GM19395 (cell line): ENCODE results near the gene ZNF609.

Source experiments
- ATAC-seq: cut with Tn5 transposase; IDR thresholded peaks from one replicate; pipeline ENCODE4 v1.9.1; 2021; ENCODE audit warnings: mild to moderate bottlenecking, moderate library complexity; ENCODE audit not compliant: unreplicated experiment

The ZNF609 gene

DNA sequence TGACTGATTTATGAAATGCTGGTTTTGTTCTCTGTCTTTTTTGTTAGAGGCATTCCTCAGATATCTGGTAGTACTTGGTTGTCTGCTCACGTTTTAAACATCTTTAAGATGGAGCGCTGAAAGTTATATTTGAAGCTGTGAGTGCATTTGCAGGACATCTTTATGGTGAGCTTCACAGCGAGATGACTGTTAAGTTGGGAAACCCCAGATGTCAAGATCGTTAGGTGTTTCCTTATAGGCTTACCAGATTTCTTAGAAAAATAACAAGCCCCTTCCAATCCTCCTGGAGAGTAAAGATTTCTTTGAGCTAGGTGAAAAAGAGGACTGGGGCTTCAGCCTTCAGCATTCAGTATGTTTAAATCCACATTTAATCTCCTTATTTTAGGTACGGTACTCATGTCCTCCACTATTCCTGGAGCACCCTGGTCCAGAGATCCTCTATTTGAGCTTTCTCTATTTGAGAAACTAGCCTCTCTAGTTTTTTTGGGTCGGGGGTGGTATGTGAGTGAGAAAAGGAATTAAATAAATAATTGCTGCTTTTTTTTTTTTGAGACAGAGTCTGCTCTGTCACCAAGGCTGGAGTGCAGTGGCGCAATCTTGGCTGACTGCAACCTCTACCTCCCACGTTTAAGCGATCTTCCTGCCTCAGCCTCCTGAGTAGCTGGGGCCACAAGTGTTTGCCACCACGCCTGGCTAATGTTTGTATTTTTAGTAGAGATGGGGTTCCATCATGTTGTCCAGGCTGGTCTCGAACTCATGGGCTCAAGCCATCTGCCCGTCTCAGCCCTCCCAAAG is 72.3 kb downstream of the ZNF609 start:
- ATAC-seq, result no peak

DNA sequence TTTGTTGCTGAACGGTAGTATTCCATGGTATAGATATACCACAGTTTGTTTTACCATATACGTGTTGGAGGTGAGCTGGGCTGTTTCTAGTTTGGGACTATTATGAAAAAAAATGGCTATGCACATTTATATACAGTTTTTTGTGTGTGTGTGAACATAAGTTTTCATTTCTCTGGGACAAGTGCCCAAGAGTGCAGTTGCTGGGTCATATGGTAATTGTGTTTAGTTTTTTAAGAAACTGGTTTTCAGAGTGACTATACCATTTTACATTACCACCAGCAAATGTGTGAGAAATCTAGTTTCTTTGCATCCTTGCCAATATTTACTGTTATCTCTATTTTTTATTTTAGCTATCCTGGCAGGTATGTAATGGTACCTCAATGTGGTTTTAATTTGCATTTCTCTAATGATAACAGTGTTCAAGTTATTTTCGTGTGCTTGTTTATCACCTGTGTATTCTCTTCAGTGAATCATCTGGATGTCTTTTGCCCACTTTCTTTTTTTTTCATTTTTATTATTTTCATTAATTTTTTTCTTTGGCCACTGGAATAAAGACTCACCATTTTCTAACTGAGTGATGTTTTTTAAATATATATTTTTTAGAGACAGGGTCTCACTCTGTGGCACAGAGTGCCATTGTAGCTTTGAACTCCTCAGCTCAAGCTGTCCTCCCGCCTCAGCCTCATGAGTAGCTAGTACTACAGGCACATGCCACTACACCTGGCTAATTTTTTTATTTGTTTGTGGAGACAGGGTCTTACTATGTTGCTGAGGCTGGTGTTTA is 75.3 kb downstream of the ZNF609 start:
- ATAC-seq, result no peak

- no peak for ATAC-seq
Measured at GRCh38 chr15:64536244-64536836, 76.0 kb downstream of the ZNF609 start.

GRCh38 chr15:64542091-64542490 is 81.7 kb downstream of the ZNF609 start:
- no peak for ATAC-seq

- no peak for ATAC-seq
Measured at GRCh38 chr15:64544450-64544849, 84.1 kb downstream of the ZNF609 start.

DNA sequence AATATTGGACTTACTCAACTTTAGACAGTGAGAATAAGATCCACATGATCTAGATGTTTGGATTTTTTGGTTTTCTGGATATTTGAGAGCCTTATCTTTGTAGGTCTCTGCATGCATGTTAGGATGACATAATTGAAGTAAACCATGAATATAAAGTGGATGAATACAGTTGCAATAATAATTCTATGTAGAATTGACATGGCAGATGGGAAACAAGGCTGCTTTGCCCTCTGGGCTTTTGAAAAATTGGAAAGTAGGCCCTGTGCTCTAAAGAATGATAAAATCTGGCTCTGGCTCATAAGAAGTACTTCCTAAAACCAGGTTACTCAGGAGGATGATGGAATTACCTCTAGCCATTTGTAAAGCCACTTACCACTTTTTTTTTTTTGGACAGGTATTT is 86.9 kb downstream of the ZNF609 start:
- ATAC-seq, result no peak

GRCh38 chr15:64548235-64548634 is 87.9 kb downstream of the ZNF609 start:
- no peak for ATAC-seq

GRCh38 chr15:64549860-64550259 is 89.5 kb downstream of the ZNF609 start:
- ATAC-seq, result no peak

- no peak for ATAC-seq
Measured at GRCh38 chr15:64552281-64552948, 92.0 kb downstream of the ZNF609 start.

- ATAC-seq, result no peak
Measured at GRCh38 chr15:64558460-64559179, 98.2 kb downstream of the ZNF609 start.

GRCh38 chr15:64559243-64559642 is 98.9 kb downstream of the ZNF609 start:
- ATAC-seq, result no peak

GRCh38 chr15:64560501-64560900 is 100.1 kb downstream of the ZNF609 start:
- no peak for ATAC-seq

DNA sequence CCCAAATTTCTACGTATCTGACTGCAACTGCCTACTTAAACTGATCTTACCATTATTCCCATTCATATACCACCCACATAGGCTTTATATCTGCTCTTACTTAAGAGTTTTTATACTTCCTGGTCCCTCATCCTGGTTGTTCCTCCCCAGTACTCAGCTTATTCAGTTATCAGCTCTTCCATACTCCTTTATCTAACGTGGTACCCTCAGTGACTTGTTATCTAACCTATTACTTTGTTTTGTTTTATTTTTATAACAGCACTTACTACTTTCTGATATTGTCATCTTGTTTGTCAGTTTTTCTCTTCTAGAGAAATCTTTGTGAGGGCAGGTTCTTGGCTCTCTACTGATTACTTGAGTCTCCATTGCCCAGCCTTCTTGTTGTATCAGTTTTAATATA is 100.6 kb downstream of the ZNF609 start:
- no peak for ATAC-seq

GRCh38 chr15:64562003-64562640 is 101.7 kb downstream of the ZNF609 start:
- ATAC-seq, result no peak

GRCh38 chr15:64566102-64566501 is 105.7 kb downstream of the ZNF609 start:
- no peak for ATAC-seq

- ATAC-seq, result no peak
Measured at GRCh38 chr15:64566629-64567427, 106.5 kb downstream of the ZNF609 start.

DNA sequence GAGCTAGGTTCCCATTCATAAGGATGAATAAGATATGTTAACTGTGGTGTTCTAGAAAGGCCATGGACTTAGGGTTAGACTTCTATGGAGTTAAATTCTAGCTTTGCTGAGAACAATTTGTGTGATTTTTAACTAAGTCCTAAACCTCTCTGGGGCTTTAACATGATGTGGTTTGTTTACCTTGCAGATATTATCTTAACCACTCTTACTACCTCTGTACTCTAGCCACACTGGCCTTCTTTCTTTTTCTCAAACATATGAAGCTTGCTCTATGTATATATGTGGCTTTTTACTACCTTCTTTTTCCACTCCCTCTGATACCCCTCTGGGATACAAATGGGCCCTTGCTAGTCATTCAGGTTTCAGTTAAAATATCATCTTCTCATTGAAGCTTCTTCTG is 108.4 kb downstream of the ZNF609 start:
- no peak for ATAC-seq

DNA sequence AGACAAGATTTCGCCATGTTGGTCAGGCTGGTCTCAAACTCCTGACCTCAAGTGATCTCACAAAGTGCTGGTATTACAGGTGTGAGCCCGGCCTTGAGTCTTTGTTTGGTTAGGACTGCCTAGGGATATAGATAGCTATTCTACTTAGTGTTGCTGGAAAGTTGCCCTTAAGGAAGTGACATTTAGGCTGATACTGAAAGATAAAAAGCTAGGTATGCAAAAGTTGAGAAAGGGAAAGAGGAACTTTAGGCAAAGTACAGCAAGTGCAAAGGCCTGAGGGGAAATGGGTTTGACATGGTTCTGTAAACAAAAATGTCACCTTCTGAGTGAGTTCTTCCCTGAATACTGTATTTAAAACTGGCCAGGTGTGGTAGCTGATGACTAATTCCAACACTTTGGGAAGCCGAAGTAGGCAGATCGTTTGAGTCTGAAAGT is 111.5 kb downstream of the ZNF609 start:
- peak; percentile 66 for ATAC-seq

DNA sequence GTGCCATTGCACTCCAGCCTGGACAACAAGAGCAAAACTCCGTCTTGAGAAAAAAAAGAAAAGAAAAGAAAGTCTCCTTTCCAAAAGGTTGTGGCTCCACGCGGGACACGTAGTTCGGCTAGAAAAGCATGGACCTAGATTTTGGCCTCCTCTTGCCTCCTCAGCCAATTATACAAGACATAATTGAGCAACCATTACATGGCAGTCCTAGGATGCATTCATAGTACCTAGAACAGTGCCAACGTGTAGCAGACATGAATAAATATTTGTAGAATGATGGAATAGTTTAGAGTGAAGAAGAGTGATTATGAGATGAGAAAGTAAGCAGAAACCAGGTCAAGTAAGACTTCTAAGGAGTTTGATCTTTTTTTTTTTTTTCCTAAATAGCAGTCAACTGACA is 112.5 kb downstream of the ZNF609 start:
- no peak for ATAC-seq
